ENCODE results near the gene PPA2. TPM values are rescaled to one million over a fixed set of nuclear protein-coding genes. Genes with fewer than 3 reads are reported as not detected.

PPA2 gene
- total RNA-seq, 3 donors from 2014 or later: 78.3 to 130 (median 91.2) TPM

DNA sequence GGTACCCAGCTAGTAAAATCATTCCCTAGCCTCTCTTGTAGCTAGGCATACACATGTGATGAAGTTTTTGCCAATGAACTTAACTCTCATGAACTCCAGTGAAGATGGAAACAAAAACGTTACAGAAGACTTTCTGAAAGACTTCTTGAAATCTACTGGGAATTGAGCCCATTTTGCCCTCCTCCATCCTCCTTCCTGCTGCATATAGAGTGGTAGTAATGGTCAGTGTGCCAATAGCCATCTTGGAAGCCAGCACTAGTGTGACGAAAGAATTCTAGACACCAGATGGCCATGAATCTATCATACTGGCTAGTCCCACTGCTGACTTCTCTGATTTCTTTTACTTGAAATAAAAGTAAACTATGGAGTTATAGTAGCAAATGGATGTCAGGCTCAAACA is 30.9 kb upstream of the PPA2 start:
- ATAC-seq (no peak), DNase-seq (no peak)
- Histone ChIP-seq H3K4me3 (no peak overlapping the region), H3K36me3 (ENCODE audit: low read depth) (no peaks in the 10 kb centered on the region), H3K9me3 (no peaks in the 10 kb centered on the region), H3K4me1 (ENCODE audit: low read depth) (no peaks in the 10 kb centered on the region)
- TF ChIP-seq, protein P1, sequence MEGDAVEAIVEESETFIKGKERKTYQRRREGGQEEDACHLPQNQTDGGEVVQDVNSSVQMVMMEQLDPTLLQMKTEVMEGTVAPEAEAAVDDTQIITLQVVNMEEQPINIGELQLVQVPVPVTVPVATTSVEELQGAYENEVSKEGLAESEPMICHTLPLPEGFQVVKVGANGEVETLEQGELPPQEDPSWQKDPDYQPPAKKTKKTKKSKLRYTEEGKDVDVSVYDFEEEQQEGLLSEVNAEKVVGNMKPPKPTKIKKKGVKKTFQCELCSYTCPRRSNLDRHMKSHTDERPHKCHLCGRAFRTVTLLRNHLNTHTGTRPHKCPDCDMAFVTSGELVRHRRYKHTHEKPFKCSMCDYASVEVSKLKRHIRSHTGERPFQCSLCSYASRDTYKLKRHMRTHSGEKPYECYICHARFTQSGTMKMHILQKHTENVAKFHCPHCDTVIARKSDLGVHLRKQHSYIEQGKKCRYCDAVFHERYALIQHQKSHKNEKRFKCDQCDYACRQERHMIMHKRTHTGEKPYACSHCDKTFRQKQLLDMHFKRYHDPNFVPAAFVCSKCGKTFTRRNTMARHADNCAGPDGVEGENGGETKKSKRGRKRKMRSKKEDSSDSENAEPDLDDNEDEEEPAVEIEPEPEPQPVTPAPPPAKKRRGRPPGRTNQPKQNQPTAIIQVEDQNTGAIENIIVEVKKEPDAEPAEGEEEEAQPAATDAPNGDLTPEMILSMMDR (IDR thresholded peaks at IDR 0.05): no peak
- intact Hi-C loops (cut with DNase I, micrococcal nuclease): no loop called here

DNA sequence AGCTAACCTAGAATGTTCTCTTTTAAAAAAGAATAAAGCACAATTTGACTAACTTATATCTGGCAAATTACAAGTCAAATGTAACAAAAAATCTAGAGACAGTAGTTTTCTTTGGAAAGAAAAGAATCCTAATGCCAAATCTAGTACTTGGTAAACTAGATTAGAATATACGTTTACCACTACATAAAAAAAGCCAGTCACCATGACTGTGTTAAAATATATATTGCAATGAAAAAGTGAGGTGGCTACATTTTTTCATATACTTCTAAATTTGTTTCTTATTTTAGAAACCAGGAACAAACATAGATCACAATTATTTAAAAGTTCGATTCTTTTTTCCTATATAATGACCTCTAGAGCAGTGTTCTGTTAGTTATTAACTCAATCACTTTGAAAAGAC is 29.6 kb upstream of the PPA2 start:
- H3K4me1 ChIP-seq (ENCODE audit: low read depth): no peaks in the 10 kb centered on the region
- H3K4me3 ChIP-seq: no peak overlapping the region
- no peak for ATAC-seq
- TF ChIP-seq, protein P1 (IDR thresholded peaks at IDR 0.05): no peak
- no peaks in the 10 kb centered on the region for H3K36me3 ChIP-seq (ENCODE audit: low read depth)
- H3K9me3 ChIP-seq: no peaks in the 10 kb centered on the region
- intact Hi-C loops (cut with DNase I, micrococcal nuclease): no loop called here
- no peak for DNase-seq

GRCh38 chr4:105496899-105497298 is 23.0 kb upstream of the PPA2 start:
- intact Hi-C loops (cut with DNase I, micrococcal nuclease): no loop called here
- TF ChIP-seq, protein P1 (IDR thresholded peaks at IDR 0.05): no peak
- H3K9me3 ChIP-seq: no peaks in the 10 kb centered on the region
- DNase-seq (peak in 1 of 3 donors; percentile 10), ATAC-seq (no peak)
- H3K36me3 ChIP-seq (ENCODE audit: low read depth): no peaks in the 10 kb centered on the region
- no peaks in the 10 kb centered on the region for H3K4me1 ChIP-seq (ENCODE audit: low read depth)
- no peak overlapping the region for H3K4me3 ChIP-seq

- DNase-seq: no peak
- H3K36me3 ChIP-seq (ENCODE audit: low read depth): no peaks in the 10 kb centered on the region
- no peak overlapping the region for H3K4me3 ChIP-seq
- no peak for ATAC-seq
- no peaks in the 10 kb centered on the region for H3K4me1 ChIP-seq (ENCODE audit: low read depth)
- no peaks in the 10 kb centered on the region for H3K9me3 ChIP-seq
- TF ChIP-seq, protein P1 (IDR thresholded peaks at IDR 0.05): no peak
- intact Hi-C loops (cut with DNase I, micrococcal nuclease): no loop called here
Measured at GRCh38 chr4:105495667-105496066, 21.8 kb upstream of the PPA2 start.

DNA sequence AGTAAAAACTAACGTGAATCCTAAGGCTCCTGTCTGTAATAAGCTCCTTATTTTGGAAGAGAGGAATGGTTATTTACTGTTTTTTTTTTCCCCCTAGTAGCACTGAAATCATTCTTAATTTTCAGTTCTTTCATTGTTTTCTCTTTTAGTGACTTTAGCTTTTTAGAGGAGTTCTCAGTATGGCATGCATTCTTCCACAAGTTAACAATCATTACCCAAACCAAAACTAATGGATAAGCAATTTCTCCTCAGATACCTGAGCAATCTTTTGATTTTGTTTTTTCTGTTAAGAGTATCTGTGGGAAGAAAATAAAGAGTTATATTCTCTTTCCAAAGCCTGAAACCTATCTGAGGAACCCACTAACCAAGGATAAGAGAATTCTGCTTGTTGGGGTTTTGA is 16.7 kb upstream of the PPA2 start:
- no peak overlapping the region for H3K4me3 ChIP-seq
- no peaks in the 10 kb centered on the region for H3K4me1 ChIP-seq (ENCODE audit: low read depth)
- no peak for DNase-seq
- no peak for ATAC-seq
- no peaks in the 10 kb centered on the region for H3K9me3 ChIP-seq
- no peaks in the 10 kb centered on the region for H3K36me3 ChIP-seq (ENCODE audit: low read depth)
- intact Hi-C loops (cut with DNase I, micrococcal nuclease): no loop called here
- TF ChIP-seq, protein P1 (IDR thresholded peaks at IDR 0.05): no peak

DNA sequence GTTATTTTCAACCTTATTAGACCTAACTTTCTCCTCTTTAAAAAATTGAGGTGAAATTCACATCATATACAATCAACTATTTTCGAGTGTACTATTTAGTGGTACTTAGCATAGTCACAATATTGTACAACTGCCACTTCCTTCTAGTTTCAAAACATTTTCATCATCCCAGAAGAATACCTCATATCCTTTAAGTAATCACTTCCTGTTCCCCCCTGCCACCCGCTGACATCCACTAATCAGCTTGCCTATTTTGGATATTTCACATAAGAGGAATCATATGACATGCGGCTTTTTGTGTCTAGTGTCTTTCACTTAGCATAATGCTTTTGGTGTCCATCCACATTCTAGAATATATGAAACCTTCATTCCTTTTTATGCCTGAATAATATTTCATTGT is 10.0 kb upstream of the PPA2 start:
- ATAC-seq (no peak), DNase-seq (no peak)
- Histone ChIP-seq H3K36me3 (ENCODE audit: low read depth) (no peaks in the 10 kb centered on the region), H3K9me3 (no peaks in the 10 kb centered on the region), H3K4me3 (no peak overlapping the region), H3K4me1 (ENCODE audit: low read depth) (no peaks in the 10 kb centered on the region)
- TF ChIP-seq, protein P1 (IDR thresholded peaks at IDR 0.05): no peak
- intact Hi-C loops (cut with DNase I, micrococcal nuclease): no loop called here
